Parathyroid adenoma (tissue), 2 donors: ENCODE measurements around the gene USP10.

Source experiments
- H2AFZ ChIP-seq: fragments of 300-600 bp; sonication (generic); one replicate; pipeline ENCODE4 v1.7.0; 2017; ENCODE audit warnings: antibody characterized with exemption, mild to moderate bottlenecking
- H3K27ac ChIP-seq: fragments of 300-600 bp; sonication (generic); one replicate; pipeline ENCODE4 v1.7.0; 2017
- H3K27me3 ChIP-seq: fragments of 300-600 bp; sonication (generic); one replicate; pipeline ENCODE4 v1.7.0; 2017; ENCODE audit warnings: low read length; ENCODE audit not compliant: control insufficient read depth, insufficient read depth
- H3K36me3 ChIP-seq: fragments of 300-600 bp; sonication (generic); one replicate; pipeline ENCODE4 v1.7.0; 2017; ENCODE audit warnings: low read length; ENCODE audit not compliant: control insufficient read depth, insufficient read depth
- H3K4me1 ChIP-seq: fragments of 300-600 bp; sonication (generic); one replicate; pipeline ENCODE4 v1.7.0; 2017; ENCODE audit warnings: control low read depth
- H3K4me2 ChIP-seq: fragments of 300-600 bp; sonication (generic); one replicate; pipeline ENCODE4 v1.7.0; 2017; ENCODE audit warnings: low read length
- H3K4me3 ChIP-seq: fragments of 300-600 bp; sonication (generic); one replicate; pipeline ENCODE4 v1.7.0; 2017; ENCODE audit warnings: low read depth, low read length
- H3K79me2 ChIP-seq: fragments of 300-600 bp; sonication (generic); one replicate; pipeline ENCODE4 v1.7.0; 2017; ENCODE audit warnings: control low read depth
- H3K9ac ChIP-seq: fragments of 300-600 bp; sonication (generic); one replicate; pipeline ENCODE4 v1.7.0; 2017; ENCODE audit warnings: mild to moderate bottlenecking
- H3K9me3 ChIP-seq: fragments of 300-600 bp; sonication (generic); one replicate; pipeline ENCODE4 v1.7.0; 2017; ENCODE audit warnings: low read length; ENCODE audit not compliant: control insufficient read depth
- TF ChIP-seq, protein P1 (sequence below): fragments of 300-600 bp; sonication (generic); IDR thresholded peaks from one replicate; pipeline ENCODE4 v1.7.0; 2017; ENCODE audit warnings: antibody characterized with exemption, mild to moderate bottlenecking
- donor health status: primary hyperparathyroidism.

USP10 gene

GRCh38 chr16:84804326-84804725 lies 104.5 kb downstream of the USP10 start:
- no peak overlapping the region for H3K27ac ChIP-seq

GRCh38 chr16:84806256-84806889 lies 106.6 kb downstream of the USP10 start:
- no peak overlapping the region for H3K4me3 ChIP-seq
- H3K9ac ChIP-seq, result no peak overlapping the region
- H3K9me3 ChIP-seq, result no peaks in the 10 kb centered on the region
- H3K27me3 ChIP-seq, result no peaks in the 10 kb centered on the region
- no peaks in the 10 kb centered on the region for H3K79me2 ChIP-seq
- H3K27ac ChIP-seq, result no peak overlapping the region
- TF ChIP-seq, protein P1, sequence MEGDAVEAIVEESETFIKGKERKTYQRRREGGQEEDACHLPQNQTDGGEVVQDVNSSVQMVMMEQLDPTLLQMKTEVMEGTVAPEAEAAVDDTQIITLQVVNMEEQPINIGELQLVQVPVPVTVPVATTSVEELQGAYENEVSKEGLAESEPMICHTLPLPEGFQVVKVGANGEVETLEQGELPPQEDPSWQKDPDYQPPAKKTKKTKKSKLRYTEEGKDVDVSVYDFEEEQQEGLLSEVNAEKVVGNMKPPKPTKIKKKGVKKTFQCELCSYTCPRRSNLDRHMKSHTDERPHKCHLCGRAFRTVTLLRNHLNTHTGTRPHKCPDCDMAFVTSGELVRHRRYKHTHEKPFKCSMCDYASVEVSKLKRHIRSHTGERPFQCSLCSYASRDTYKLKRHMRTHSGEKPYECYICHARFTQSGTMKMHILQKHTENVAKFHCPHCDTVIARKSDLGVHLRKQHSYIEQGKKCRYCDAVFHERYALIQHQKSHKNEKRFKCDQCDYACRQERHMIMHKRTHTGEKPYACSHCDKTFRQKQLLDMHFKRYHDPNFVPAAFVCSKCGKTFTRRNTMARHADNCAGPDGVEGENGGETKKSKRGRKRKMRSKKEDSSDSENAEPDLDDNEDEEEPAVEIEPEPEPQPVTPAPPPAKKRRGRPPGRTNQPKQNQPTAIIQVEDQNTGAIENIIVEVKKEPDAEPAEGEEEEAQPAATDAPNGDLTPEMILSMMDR, result no peak
- H2AFZ ChIP-seq, result no peak overlapping the region
- no peaks in the 10 kb centered on the region for H3K36me3 ChIP-seq
- H3K4me1 ChIP-seq, result no peaks in the 10 kb centered on the region
- no peak overlapping the region for H3K4me2 ChIP-seq

More at GRCh38 chr16:84804326-84804725, 104.5 kb downstream of the USP10 start:
- Histone ChIP-seq H3K36me3 (no peaks in the 10 kb centered on the region), H3K79me2 (no peaks in the 10 kb centered on the region), H3K9ac (no peak overlapping the region), H3K27me3 (no peaks in the 10 kb centered on the region), H3K4me1 (no peaks in the 10 kb centered on the region), H3K4me2 (no peak overlapping the region), H3K9me3 (no peaks in the 10 kb centered on the region), H2AFZ (no peak overlapping the region), H3K4me3 (no peak overlapping the region)
- TF ChIP-seq, protein P1, result no peak

- H3K4me1 ChIP-seq, result no peaks in the 10 kb centered on the region
- H3K4me3 ChIP-seq, result no peak overlapping the region
Observed at GRCh38 chr16:84806890-84807258, 107.1 kb downstream of the USP10 start.

DNA sequence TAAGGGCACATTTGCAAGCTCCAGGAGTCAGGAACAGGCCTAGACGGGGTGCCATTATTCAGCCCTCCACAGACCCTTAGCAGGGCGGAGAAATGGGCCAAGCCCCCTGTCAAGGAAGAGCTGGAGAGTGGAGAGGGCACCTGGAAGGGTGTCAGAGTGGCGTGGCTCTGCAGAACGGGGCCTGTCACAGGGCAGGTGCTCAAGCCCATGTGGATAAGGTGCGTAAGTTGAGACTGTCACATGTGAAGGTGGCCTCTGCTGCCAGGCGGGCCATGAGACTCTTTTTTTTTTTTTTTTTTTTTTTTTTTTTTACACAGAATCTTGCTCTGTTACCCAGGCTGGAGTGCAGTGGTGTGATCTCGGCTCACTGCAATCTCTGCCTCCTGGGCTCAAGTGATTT lies 108.0 kb downstream of the USP10 start:
- H3K9ac ChIP-seq, result no peak overlapping the region
- H3K4me2 ChIP-seq, result no peak overlapping the region
- no peaks in the 10 kb centered on the region for H3K79me2 ChIP-seq
- no peak overlapping the region for H3K27ac ChIP-seq
- no peaks in the 10 kb centered on the region for H3K27me3 ChIP-seq
- H3K4me3 ChIP-seq, result no peak overlapping the region
- TF ChIP-seq, protein P1, result no peak
- H3K36me3 ChIP-seq, result no peaks in the 10 kb centered on the region
- H2AFZ ChIP-seq, result no peak overlapping the region
- no peaks in the 10 kb centered on the region for H3K9me3 ChIP-seq
- H3K4me1 ChIP-seq, result no peaks in the 10 kb centered on the region

More at GRCh38 chr16:84806890-84807258, 107.1 kb downstream of the USP10 start:
- Histone ChIP-seq H3K79me2 (no peaks in the 10 kb centered on the region), H2AFZ (no peak overlapping the region), H3K9me3 (no peaks in the 10 kb centered on the region), H3K4me2 (no peak overlapping the region), H3K27ac (no peak overlapping the region), H3K27me3 (no peaks in the 10 kb centered on the region), H3K9ac (no peak overlapping the region), H3K36me3 (no peaks in the 10 kb centered on the region)
- TF ChIP-seq, protein P1, result no peak

DNA sequence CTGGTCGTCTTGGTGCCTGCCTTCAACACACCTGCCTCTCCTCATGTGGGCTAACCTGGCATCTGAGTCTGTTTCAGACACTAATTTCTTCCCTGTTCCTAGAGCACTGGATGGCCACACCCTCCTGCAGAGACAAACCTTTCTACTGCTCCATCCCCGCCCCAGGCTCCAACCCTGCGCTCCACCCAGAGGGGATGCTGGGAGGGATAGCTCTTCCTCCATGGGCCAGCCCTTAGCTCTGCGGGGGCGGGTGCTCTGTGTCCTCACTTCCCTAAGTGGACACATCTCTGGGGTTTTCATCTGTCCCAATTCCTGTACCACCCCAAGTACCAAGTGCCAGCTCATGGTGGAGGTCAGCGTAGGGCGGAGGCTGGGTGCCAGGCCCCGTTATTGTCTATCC lies 109.0 kb downstream of the USP10 start:
- no peaks in the 10 kb centered on the region for H3K4me1 ChIP-seq
- H2AFZ ChIP-seq, result no peak overlapping the region

More for the DNA sequence above, 109.0 kb downstream of the USP10 start:
- no peak overlapping the region for H3K9ac ChIP-seq
- no peak overlapping the region for H3K4me3 ChIP-seq
- no peaks in the 10 kb centered on the region for H3K9me3 ChIP-seq
- H3K36me3 ChIP-seq, result no peaks in the 10 kb centered on the region
- H3K27me3 ChIP-seq, result no peaks in the 10 kb centered on the region
- TF ChIP-seq, protein P1, result no peak
- no peak overlapping the region for H3K27ac ChIP-seq
- H3K79me2 ChIP-seq, result no peaks in the 10 kb centered on the region
- H3K4me2 ChIP-seq, result no peak overlapping the region
